Measurements from ENCODE around the gene SALL1. TPM values are rescaled to one million over a fixed set of nuclear protein-coding genes. Genes with fewer than 3 reads are reported as not detected.

SALL1 gene
- total RNA-seq, 1 donor from 2014 or later = not detected

DNA sequence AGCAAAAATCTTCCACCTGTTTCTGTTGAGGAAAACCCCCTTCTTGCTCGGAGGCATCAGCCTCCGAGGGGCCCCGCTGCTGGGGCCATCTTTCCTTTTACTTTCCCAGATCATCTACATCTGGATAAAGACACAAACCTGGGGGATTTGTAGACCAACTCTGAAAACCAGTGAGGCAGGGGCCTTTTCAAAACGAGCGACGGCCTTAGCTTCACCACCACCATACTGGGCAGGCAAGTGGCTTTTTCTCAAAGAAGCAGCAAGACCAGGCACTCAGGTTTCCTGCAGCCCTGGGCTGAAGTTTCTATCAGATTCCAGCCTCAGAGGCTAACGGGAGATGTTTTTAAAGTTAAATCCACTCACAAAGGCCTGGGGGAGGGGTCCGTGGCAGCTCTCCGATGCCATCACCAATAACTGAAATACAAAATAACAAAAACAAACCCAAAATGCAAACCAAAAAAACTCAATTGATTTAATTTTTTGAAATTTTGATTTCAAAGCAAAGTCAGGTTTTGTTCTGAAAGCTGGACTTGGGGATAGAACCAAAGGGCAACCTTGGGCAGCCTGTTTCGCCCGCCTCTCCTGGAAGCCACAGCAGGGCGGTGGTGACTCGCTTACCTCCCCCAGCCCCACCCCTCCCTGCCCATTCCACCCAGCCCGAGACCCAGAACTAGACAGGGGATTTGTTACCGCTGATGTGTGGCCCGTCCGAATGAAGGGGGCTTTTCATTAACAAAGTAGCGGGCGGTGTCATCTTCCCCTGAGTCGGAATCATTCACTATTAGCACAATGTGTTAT lies 55.8 kb downstream of the SALL1 start:
- H3K27me3 ChIP-seq (ENCODE audit: control insufficient read depth, insufficient read depth, low read length) = no peaks in the 10 kb centered on the region
- FAIRE-seq (no peak), DNase-seq (ENCODE audit: low read depth) (no peak)
- H3K36me3 ChIP-seq (ENCODE audit: control insufficient read depth, insufficient read depth, low read length) = no peaks in the 10 kb centered on the region
- TF ChIP-seq, protein P1, sequence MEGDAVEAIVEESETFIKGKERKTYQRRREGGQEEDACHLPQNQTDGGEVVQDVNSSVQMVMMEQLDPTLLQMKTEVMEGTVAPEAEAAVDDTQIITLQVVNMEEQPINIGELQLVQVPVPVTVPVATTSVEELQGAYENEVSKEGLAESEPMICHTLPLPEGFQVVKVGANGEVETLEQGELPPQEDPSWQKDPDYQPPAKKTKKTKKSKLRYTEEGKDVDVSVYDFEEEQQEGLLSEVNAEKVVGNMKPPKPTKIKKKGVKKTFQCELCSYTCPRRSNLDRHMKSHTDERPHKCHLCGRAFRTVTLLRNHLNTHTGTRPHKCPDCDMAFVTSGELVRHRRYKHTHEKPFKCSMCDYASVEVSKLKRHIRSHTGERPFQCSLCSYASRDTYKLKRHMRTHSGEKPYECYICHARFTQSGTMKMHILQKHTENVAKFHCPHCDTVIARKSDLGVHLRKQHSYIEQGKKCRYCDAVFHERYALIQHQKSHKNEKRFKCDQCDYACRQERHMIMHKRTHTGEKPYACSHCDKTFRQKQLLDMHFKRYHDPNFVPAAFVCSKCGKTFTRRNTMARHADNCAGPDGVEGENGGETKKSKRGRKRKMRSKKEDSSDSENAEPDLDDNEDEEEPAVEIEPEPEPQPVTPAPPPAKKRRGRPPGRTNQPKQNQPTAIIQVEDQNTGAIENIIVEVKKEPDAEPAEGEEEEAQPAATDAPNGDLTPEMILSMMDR (IDR thresholded peaks at IDR 0.05; ENCODE audit: insufficient read depth, low read length, severe bottlenecking) = no peak
- H3K4me3 ChIP-seq (ENCODE audit: low read depth, low read length) = no peak overlapping the region

DNA sequence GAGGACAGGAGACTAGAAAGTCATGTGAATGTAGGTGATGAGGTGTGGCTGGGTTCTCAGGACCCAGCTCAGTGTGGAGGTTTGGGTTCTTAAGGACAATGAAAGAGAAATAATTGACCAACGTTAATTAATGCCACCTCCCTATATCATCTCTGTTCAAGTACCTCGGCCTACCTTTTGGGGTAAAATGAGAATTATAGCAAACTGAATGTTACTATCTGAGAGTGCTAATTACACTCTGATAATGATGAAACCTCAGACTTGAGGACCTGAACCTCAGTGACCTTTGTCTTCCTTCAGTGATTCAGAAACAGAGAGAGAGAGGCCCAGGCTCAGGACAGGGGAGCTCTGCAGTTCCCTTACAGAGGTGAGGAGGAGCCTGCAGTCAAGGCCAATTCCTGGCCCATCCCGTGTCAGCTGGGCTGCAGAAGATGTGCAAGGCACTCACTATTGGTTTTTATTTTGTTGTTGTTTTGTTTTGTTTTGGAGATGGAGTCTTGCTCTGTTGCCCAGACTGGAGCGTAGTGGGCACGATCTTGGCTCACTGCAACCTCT lies 57.3 kb downstream of the SALL1 start:
- no peak for FAIRE-seq
- Histone ChIP-seq H3K4me3 (ENCODE audit: low read depth, low read length) (no peak overlapping the region), H3K27me3 (ENCODE audit: control insufficient read depth, insufficient read depth, low read length) (no peaks in the 10 kb centered on the region), H3K36me3 (ENCODE audit: control insufficient read depth, insufficient read depth, low read length) (no peaks in the 10 kb centered on the region)
- DNase-seq (ENCODE audit: low read depth) = no peak
- TF ChIP-seq, protein P1 (IDR thresholded peaks at IDR 0.05; ENCODE audit: insufficient read depth, low read length, severe bottlenecking) = no peak
